Activated T-cell treated with anti-CD3 and anti-CD28 coated beads, Interleukin-2, amount 50 U/mL, for 24 hours (primary cell): ENCODE measurements around the gene CPN2.
A peak's percentile ranks its signal among the peaks of the same experiment; 100 is the strongest.

Experiments used
- DNase-seq: peaks from one replicate; pipeline ENCODE4 v3.0.0-alpha.2; 2020
- H3K27ac Mint-ChIP-seq: 2 replicates; pipeline ENCODE4 v1.8.0; 2020; ENCODE audit warnings: mild to moderate bottlenecking, mixed read lengths
- H3K27me3 Mint-ChIP-seq: 2 replicates; pipeline ENCODE4 v1.8.0; 2020; ENCODE audit warnings: mixed read lengths
- H3K36me3 Mint-ChIP-seq: 2 replicates; pipeline ENCODE4 v1.8.0; 2020; ENCODE audit warnings: low read depth, mixed read lengths
- H3K4me1 Mint-ChIP-seq: 2 replicates; pipeline ENCODE4 v1.8.0; 2020; ENCODE audit warnings: low read depth, mixed read lengths
- H3K4me3 Mint-ChIP-seq: 2 replicates; pipeline ENCODE4 v1.8.0; 2020; ENCODE audit warnings: mild to moderate bottlenecking, moderate library complexity, mixed read lengths
- H3K9me3 Mint-ChIP-seq: 2 replicates; pipeline ENCODE4 v1.8.0; 2020; ENCODE audit warnings: mixed read lengths

Gene CPN2

GRCh38 chr3:194333212-194333980 is 17.7 kb downstream of the CPN2 start:
- no peaks in the 10 kb centered on the region for H3K36me3 Mint-ChIP-seq
- no peak overlapping the region for H3K27ac Mint-ChIP-seq
- peaks cover 9% of the 10 kb centered on the region for H3K4me1 Mint-ChIP-seq
- H3K27me3 Mint-ChIP-seq = peaks cover 51% of the 10 kb centered on the region
- DNase-seq = peak; percentile 95
- H3K4me3 Mint-ChIP-seq = peak overlapping the region; percentile 73
- H3K9me3 Mint-ChIP-seq = no peaks in the 10 kb centered on the region

GRCh38 chr3:194332858-194333211 is 18.3 kb downstream of the CPN2 start:
- no peak overlapping the region for H3K27ac Mint-ChIP-seq
- H3K27me3 Mint-ChIP-seq = peaks cover 51% of the 10 kb centered on the region
- peaks cover 9% of the 10 kb centered on the region for H3K4me1 Mint-ChIP-seq
- H3K4me3 Mint-ChIP-seq = no peak overlapping the region
- H3K9me3 Mint-ChIP-seq = no peaks in the 10 kb centered on the region
- DNase-seq = no peak
- no peaks in the 10 kb centered on the region for H3K36me3 Mint-ChIP-seq

DNA sequence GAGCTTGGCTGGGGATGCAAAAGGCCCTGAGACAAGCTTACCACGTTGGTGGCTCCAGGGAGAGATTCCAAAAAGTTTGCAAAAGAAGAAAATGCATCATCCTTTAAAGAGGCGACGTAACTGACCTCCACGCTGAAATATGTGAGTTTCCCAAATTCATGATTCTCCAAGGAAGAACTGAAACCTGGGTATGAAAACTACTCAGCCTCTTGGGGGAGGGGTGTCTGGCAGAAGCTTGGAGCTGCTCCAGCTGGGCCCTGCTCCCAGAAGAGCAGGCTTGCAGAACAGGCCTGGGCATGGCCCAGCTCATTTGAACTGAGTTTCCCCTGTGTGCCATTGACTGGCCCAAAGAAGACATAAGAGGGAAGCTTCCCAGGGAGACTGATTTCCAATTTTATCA is 20.5 kb downstream of the CPN2 start:
- H3K4me3 Mint-ChIP-seq = no peak overlapping the region
- H3K27ac Mint-ChIP-seq = no peak overlapping the region
- no peaks in the 10 kb centered on the region for H3K36me3 Mint-ChIP-seq
- H3K9me3 Mint-ChIP-seq = no peaks in the 10 kb centered on the region
- peaks cover 9% of the 10 kb centered on the region for H3K4me1 Mint-ChIP-seq
- peaks cover 47% of the 10 kb centered on the region for H3K27me3 Mint-ChIP-seq
- DNase-seq = no peak

DNA sequence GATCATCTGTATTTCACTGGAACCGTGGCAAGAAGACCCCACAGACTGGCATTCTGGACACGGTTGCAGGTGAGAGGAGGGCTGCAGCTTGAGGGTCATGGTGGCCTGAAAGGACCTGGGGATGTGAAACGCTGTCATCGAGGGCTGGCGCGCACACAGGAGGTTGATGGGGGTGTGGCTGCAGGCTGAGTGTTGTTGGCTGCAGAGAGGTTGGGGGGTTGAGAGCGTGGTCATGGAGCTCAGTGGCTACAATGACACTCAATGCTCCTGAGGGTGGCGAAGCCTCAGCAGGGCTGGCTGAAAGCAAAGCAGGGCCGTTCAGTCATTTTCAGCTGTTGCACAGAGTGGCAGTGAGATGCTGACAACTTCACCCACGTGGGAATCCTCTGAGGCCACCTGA is 21.0 kb downstream of the CPN2 start:
- Mint-ChIP-seq H3K9me3 (no peaks in the 10 kb centered on the region), H3K4me3 (no peak overlapping the region), H3K27me3 (peaks cover 43% of the 10 kb centered on the region), H3K4me1 (peaks cover 9% of the 10 kb centered on the region), H3K27ac (no peak overlapping the region), H3K36me3 (no peaks in the 10 kb centered on the region)
- no peak for DNase-seq

GRCh38 chr3:194329583-194329965 is 21.6 kb downstream of the CPN2 start:
- H3K27ac Mint-ChIP-seq = no peak overlapping the region
- H3K27me3 Mint-ChIP-seq = peaks cover 43% of the 10 kb centered on the region
- H3K9me3 Mint-ChIP-seq = no peaks in the 10 kb centered on the region
- H3K4me3 Mint-ChIP-seq = no peak overlapping the region
- peaks cover 9% of the 10 kb centered on the region for H3K4me1 Mint-ChIP-seq
- DNase-seq = no peak
- no peaks in the 10 kb centered on the region for H3K36me3 Mint-ChIP-seq

GRCh38 chr3:194328942-194329582 is 22.1 kb downstream of the CPN2 start:
- H3K36me3 Mint-ChIP-seq = no peaks in the 10 kb centered on the region
- H3K9me3 Mint-ChIP-seq = no peaks in the 10 kb centered on the region
- H3K27me3 Mint-ChIP-seq = peaks cover 40% of the 10 kb centered on the region
- peaks cover 8% of the 10 kb centered on the region for H3K4me1 Mint-ChIP-seq
- H3K4me3 Mint-ChIP-seq = no peak overlapping the region
- no peak for DNase-seq
- no peak overlapping the region for H3K27ac Mint-ChIP-seq

- Mint-ChIP-seq H3K36me3 (no peaks in the 10 kb centered on the region), H3K27me3 (peaks cover 33% of the 10 kb centered on the region), H3K27ac (no peak overlapping the region), H3K9me3 (no peaks in the 10 kb centered on the region), H3K4me1 (peaks cover 2% of the 10 kb centered on the region), H3K4me3 (no peak overlapping the region)
- no peak for DNase-seq
These were observed 23.0 kb downstream of the CPN2 start for GRCh38 chr3:194328053-194328657.

- Mint-ChIP-seq H3K4me3 (no peak overlapping the region), H3K27me3 (peaks cover 26% of the 10 kb centered on the region), H3K9me3 (no peaks in the 10 kb centered on the region), H3K36me3 (no peaks in the 10 kb centered on the region), H3K27ac (no peak overlapping the region), H3K4me1 (peaks cover 7% of the 10 kb centered on the region)
- no peak for DNase-seq
These were observed 23.7 kb downstream of the CPN2 start for GRCh38 chr3:194327218-194328052.

GRCh38 chr3:194326968-194327217 is 24.2 kb downstream of the CPN2 start:
- H3K27ac Mint-ChIP-seq = no peak overlapping the region
- DNase-seq = no peak
- no peaks in the 10 kb centered on the region for H3K9me3 Mint-ChIP-seq
- peaks cover 10% of the 10 kb centered on the region for H3K4me1 Mint-ChIP-seq
- no peak overlapping the region for H3K4me3 Mint-ChIP-seq
- no peaks in the 10 kb centered on the region for H3K36me3 Mint-ChIP-seq
- peaks cover 20% of the 10 kb centered on the region for H3K27me3 Mint-ChIP-seq

GRCh38 chr3:194326192-194326967 is 24.7 kb downstream of the CPN2 start:
- H3K27me3 Mint-ChIP-seq = peaks cover 15% of the 10 kb centered on the region
- H3K36me3 Mint-ChIP-seq = no peaks in the 10 kb centered on the region
- no peak overlapping the region for H3K4me3 Mint-ChIP-seq
- no peaks in the 10 kb centered on the region for H3K9me3 Mint-ChIP-seq
- no peak overlapping the region for H3K27ac Mint-ChIP-seq
- DNase-seq = no peak
- peaks cover 10% of the 10 kb centered on the region for H3K4me1 Mint-ChIP-seq

DNA sequence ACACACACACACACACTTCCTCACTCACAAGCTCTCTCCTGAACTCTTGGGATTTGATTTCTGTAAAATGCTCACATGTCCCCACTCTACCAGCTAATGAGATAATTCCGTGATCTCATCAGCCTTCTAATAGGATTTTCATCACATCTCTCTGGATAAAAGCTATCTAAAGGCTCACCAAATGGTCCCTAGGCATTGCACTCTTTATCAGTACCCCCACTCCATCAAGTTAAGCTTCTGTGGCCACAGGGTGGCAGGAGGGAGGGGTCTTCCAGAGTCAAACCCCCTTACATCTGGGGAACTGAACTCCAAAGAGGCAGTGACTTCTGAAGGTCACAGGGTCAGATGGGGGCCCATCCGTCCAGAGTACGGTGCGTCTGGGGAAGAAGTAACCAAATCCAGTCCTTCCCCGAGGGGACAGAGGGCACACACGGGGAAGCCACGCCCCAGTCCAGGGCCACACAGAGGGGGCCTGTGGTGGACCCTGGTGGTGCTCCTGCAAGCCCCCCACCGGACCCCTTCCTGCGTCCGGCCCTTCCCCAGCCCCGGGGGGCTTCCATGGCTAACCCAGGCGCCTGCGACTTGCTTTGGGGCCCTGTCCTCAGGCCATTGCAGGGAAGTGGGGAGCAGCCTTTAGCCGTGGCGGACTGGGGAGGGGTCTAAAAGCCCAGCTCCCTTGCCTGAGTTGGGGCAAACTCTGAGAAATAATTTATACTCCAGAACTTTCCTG is 25.5 kb downstream of the CPN2 start:
- H3K36me3 Mint-ChIP-seq = no peaks in the 10 kb centered on the region
- no peaks in the 10 kb centered on the region for H3K9me3 Mint-ChIP-seq
- peaks cover 10% of the 10 kb centered on the region for H3K4me1 Mint-ChIP-seq
- no peak overlapping the region for H3K4me3 Mint-ChIP-seq
- H3K27me3 Mint-ChIP-seq = peaks cover 13% of the 10 kb centered on the region
- DNase-seq = no peak
- H3K27ac Mint-ChIP-seq = no peak overlapping the region

- DNase-seq = no peak
- peaks cover 10% of the 10 kb centered on the region for H3K4me1 Mint-ChIP-seq
- H3K27ac Mint-ChIP-seq = no peak overlapping the region
- H3K27me3 Mint-ChIP-seq = peaks cover 8% of the 10 kb centered on the region
- H3K36me3 Mint-ChIP-seq = no peaks in the 10 kb centered on the region
- H3K9me3 Mint-ChIP-seq = no peaks in the 10 kb centered on the region
- no peak overlapping the region for H3K4me3 Mint-ChIP-seq
These were observed 26.3 kb downstream of the CPN2 start for GRCh38 chr3:194324823-194325327.

- peaks cover 12% of the 10 kb centered on the region for H3K27me3 Mint-ChIP-seq
- H3K4me1 Mint-ChIP-seq = peaks cover 10% of the 10 kb centered on the region
- H3K27ac Mint-ChIP-seq = no peak overlapping the region
- no peaks in the 10 kb centered on the region for H3K36me3 Mint-ChIP-seq
- peaks cover 5% of the 10 kb centered on the region for H3K9me3 Mint-ChIP-seq
- H3K4me3 Mint-ChIP-seq = no peak overlapping the region
- peak; percentile 53 for DNase-seq
These were observed 27.1 kb downstream of the CPN2 start for GRCh38 chr3:194323785-194324735.
